ENCODE results near the gene USF2.
A peak's percentile ranks its signal among the peaks of the same experiment; 100 is the strongest.

Gene USF2

DNA sequence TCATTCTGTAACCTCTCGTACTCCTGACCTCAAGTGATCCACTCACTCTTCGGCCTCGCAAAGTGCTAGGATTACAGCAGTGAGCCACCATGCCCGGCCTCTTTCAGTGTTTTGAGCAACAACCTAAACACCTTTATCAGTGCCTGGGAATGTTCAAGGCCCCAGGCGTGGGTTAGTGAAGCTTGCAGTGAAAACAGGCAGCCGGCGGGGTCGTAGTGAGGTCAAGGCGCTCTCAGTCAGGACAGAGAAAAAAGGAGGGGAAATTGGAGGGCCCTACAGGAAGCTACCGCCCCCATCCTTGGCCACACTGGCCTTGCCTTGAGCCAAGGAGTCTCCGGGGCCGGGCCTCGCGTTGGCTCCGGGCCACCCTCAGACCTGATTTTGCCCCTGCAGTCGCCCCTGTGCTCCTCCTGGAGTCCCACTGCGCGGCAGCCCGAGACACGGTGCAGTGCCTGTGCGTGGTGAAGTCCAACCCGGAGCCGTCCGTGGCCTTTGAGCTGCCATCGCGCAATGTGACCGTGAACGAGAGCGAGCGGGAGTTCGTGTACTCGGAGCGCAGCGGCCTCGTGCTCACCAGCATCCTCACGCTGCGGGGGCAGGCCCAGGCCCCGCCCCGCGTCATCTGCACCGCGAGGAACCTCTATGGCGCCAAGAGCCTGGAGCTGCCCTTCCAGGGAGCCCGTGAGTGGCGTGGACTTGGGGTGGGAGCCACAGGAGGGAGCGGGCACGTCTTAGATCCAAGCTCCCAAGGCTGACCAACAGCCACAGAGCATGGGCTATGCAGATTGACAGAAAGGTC is 40.9 kb downstream of the USF2 start:
- no peak overlapping the region for H3K4me3 ChIP-seq (replicated peaks in 1 of 2; ENCODE audit: low read depth in 2 of 2, low read length in 2 of 2)
- peak; percentile 47 to 93 for DNase-seq (ENCODE audit: low read depth in 2 of 2)
- TF ChIP-seq, protein P1, sequence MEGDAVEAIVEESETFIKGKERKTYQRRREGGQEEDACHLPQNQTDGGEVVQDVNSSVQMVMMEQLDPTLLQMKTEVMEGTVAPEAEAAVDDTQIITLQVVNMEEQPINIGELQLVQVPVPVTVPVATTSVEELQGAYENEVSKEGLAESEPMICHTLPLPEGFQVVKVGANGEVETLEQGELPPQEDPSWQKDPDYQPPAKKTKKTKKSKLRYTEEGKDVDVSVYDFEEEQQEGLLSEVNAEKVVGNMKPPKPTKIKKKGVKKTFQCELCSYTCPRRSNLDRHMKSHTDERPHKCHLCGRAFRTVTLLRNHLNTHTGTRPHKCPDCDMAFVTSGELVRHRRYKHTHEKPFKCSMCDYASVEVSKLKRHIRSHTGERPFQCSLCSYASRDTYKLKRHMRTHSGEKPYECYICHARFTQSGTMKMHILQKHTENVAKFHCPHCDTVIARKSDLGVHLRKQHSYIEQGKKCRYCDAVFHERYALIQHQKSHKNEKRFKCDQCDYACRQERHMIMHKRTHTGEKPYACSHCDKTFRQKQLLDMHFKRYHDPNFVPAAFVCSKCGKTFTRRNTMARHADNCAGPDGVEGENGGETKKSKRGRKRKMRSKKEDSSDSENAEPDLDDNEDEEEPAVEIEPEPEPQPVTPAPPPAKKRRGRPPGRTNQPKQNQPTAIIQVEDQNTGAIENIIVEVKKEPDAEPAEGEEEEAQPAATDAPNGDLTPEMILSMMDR (IDR thresholded peaks at IDR 0.05; ENCODE audit: low read depth, low read length): no peak

GRCh38 chr19:35310331-35310730 is 41.6 kb downstream of the USF2 start:
- no peak overlapping the region for H3K4me3 ChIP-seq (replicated peaks in 1 of 2; ENCODE audit: low read depth in 2 of 2, low read length in 2 of 2)
- DNase-seq (ENCODE audit: low read depth in 2 of 2): no peak
- TF ChIP-seq, protein P1 (IDR thresholded peaks at IDR 0.05; ENCODE audit: low read depth, low read length): no peak

DNA sequence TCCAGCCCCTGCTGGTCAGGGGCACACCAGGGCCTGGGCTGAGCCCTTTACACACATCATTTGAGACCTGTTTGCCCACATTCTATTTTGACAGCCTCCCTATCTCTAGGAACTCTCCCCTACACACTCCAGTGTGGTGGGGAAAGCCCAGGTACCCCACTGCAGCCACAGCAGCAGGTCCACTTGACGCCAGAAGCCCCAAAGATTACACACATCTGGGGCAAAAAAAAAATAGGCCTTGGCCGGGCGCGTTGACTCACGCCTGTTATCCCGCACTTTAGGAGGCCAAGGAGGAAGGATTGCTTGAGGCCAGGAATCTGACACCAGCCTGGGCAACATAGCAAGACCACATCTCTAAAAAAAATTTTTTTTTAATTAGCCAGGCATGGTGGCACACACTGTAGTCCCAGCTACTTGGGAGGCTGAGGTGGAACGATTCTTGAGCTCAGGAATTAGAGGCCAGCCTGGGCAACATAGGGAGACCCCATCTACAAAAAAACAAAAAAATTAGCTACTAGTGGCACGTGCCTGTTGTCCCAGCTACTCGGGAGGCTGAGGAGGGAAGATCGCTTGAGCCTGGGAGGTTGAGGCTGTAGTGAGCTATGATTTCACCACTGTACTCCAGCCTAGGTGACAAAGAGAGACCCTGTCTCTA is 42.2 kb downstream of the USF2 start:
- no peak overlapping the region for H3K4me3 ChIP-seq (replicated peaks in 1 of 2; ENCODE audit: low read depth in 2 of 2, low read length in 2 of 2)
- no peak for DNase-seq (ENCODE audit: low read depth in 2 of 2)
- TF ChIP-seq, protein P1 (IDR thresholded peaks at IDR 0.05; ENCODE audit: low read depth, low read length): no peak

DNA sequence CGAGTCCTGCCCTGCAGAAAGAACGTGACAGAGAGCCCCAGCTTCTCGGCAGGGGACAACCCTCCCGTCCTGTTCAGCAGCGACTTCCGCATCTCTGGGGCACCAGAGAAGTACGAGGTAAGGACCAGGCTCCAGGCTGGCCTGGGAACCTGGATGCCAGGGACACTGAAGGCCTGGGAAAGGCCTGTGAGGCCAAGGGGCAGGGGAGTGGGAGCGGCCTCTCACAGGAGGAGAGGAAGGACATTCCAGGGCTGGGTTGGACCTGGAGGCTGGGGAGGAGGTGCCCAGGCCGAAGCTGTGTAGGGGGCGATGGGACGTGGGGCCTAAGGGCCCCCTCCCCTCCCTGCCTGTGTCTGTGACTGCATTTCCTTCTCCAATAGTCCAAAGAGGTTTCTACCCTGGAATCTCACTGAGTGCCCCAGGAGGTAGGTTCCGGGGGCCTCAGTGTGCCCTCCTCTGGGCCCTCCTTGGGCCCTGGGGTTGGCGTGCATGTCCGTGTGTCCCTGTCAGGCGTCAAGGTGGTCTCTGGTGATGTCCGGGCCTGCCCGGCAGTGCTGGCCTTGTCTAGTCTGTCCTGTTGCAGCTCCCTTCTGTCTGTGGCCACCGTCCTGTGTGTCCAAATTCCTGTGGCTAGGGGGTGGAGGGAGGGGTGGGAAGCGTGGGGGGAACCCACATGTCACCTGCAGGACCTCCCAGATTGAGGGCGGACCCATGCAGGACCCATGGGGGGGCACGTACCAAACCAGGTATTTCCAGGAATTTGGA is 43.3 kb downstream of the USF2 start:
- DNase-seq (ENCODE audit: low read depth in 2 of 2): no peak
- TF ChIP-seq, protein P1 (IDR thresholded peaks at IDR 0.05; ENCODE audit: low read depth, low read length): no peak
- H3K4me3 ChIP-seq (replicated peaks in 1 of 2; ENCODE audit: low read depth in 2 of 2, low read length in 2 of 2): no peak overlapping the region

DNA sequence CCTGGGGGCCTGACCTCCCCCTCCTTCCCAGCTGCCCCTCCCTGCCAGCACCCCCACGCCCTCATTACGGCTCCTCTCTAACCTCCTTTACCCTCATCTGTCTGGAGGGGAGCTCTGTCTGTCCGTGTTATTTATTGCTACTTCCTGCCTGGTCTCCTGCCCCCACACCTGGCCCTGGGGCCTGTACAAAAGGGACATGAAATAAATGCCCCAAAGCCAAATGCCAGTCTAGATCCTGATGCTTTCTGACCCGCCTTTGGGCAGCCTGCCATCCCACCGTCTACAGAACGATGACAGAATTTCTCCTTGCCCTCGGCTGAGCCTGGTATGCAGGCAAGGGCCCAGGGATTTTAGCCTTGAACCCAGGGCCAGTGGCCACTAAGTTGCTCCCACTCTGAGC is 44.8 kb downstream of the USF2 start:
- TF ChIP-seq, protein P1 (IDR thresholded peaks at IDR 0.05; ENCODE audit: low read depth, low read length): no peak
- DNase-seq (ENCODE audit: low read depth in 2 of 2): no peak

DNA sequence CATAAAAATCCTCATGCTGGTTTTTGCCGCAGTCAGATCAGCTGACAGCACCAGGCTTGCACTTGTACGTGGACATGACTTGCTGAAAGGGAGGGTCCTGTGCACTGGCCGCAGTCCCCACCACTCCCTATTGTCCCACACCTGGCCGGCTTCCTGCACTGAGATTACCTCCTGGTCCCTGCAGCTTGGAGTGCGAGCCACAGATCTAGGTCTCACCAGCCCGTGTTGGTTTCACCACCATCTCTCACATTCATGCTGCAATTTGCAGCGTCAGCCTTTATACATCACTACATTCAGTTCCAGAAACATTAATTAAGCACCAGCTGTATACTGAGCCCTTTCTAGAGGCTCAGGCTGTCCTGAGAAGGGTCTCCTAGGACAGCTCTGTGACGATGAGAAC is 45.3 kb downstream of the USF2 start:
- TF ChIP-seq, protein P1 (IDR thresholded peaks at IDR 0.05; ENCODE audit: low read depth, low read length): no peak
- no peak overlapping the region for H3K4me3 ChIP-seq (replicated peaks in 1 of 2; ENCODE audit: low read depth in 2 of 2, low read length in 2 of 2)
- no peak for DNase-seq (ENCODE audit: low read depth in 2 of 2)

More for the DNA sequence above, 44.8 kb downstream of the USF2 start:
- H3K4me3 ChIP-seq (replicated peaks in 1 of 2; ENCODE audit: low read depth in 2 of 2, low read length in 2 of 2): no peak overlapping the region
